Activated CD4-positive, alpha-beta T cell treated with anti-CD3 and anti-CD28 coated beads for 24 hours (primary cell): ENCODE measurements around the gene GTF3C5.
"Not testable (repeated sequence)": the region's sequence is repeated elsewhere in the genome, so short reads cannot be mapped to it uniquely, and the experiment has no call there.

ENCODE experiments used
- DNase-seq, 2 donors: peaks; one replicate each; pipeline ENCODE4 v3.0.0-alpha.2; 2020; ENCODE audit warnings: low read depth in 2 of 2

The GTF3C5 gene, protein sequence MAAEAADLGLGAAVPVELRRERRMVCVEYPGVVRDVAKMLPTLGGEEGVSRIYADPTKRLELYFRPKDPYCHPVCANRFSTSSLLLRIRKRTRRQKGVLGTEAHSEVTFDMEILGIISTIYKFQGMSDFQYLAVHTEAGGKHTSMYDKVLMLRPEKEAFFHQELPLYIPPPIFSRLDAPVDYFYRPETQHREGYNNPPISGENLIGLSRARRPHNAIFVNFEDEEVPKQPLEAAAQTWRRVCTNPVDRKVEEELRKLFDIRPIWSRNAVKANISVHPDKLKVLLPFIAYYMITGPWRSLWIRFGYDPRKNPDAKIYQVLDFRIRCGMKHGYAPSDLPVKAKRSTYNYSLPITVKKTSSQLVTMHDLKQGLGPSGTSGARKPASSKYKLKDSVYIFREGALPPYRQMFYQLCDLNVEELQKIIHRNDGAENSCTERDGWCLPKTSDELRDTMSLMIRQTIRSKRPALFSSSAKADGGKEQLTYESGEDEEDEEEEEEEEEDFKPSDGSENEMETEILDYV

DNA sequence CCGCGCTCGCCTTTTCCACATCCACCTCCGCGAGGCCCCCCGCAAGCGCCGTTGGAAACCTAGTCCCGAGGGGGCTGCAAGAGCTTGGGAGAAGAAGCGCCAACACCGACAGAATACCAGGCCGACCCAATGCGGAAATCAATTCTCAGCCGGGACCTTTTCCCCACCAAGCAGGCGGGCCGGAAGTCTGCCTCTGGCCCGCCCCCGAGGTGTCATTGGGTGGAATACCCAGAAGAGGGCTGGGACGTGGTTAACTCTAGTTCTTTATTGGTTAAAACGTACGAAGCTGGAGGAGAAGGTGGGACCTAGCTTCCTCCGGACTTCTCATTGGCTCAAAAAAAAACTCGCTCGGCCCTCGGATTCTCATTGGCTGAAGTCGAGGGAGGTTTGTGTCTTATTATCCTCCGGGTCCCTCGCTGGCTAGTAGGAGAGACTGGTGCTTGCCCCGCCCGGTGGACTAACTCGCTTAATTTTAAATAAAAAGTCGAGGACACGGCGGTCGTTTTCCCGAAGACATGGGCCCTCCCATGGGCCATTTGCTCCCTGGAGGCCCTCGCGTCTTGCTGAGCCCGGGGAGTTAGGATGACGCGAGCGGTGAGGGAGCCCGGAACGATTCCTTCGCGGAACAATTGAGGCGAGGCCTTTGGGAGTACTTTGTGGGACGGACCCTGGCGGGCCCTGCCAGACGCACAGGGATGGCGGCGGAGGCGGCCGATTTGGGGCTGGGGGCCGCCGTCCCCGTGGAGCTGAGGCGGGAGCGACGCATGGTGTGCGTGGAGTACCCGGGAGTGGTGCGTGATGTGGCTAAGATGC is at the start of gene GTF3C5:
GTF3C5 (plus strand) TSS at position 681 of the 813 bp plus-strand sequence; CDS start at position 696, 15 bp downstream.
- peak; percentile 79 for DNase-seq

DNA sequence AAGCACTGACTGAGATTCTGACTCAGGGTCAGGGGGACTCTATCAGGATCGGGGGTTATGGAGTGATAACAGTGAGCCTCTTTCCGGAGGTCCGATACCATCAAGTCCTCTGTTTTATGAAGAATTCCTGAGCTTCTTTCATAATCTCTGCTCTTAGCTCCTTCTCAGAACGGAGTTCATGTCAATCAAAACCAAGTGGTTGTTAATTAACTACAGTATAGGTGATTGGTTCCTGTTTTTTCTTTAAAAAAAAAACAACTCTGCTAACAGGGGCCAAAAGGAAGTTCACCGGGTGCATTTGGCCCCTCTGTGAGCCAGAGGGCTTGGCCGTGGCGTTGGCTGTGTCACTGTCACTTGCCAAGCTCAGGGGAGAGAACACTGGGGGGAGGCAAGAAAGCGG is 48.3 kb upstream of the GTF3C5 start:
- DNase-seq: no peak

DNA sequence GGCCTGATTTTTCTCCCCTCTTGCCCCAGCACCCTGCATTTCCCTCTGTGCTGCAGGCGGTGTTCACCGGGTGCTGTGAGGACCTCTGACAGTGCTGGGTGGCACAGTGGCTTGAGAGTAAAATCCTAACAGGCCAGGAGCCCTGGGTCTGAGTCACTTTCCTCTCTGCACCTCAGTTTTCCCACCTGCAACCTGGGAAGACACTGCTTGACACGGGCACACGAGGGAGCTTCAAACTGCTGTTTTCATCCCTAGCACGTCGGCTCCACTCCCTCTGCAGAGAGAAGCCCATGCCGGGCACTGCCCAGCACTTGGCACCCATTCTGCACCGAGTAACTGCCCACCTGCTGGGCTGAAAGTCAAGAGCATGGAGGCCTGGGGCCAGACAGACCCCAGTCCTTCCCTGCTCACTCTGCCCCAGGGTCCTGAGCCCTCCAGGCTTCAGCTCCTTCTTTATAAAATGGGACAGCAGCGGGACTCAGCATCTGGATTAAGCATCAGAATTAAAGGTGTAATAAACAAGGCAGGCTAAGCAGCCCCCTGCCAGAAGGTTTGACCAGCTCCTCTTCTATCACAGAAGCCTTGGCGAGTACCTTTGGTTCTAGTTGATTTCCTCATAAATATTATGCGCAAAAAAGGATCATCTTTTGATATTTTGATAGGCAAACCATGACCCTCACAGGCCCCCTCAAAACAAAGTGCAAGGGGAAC is 47.2 kb upstream of the GTF3C5 start:
- DNase-seq: no peak

DNA sequence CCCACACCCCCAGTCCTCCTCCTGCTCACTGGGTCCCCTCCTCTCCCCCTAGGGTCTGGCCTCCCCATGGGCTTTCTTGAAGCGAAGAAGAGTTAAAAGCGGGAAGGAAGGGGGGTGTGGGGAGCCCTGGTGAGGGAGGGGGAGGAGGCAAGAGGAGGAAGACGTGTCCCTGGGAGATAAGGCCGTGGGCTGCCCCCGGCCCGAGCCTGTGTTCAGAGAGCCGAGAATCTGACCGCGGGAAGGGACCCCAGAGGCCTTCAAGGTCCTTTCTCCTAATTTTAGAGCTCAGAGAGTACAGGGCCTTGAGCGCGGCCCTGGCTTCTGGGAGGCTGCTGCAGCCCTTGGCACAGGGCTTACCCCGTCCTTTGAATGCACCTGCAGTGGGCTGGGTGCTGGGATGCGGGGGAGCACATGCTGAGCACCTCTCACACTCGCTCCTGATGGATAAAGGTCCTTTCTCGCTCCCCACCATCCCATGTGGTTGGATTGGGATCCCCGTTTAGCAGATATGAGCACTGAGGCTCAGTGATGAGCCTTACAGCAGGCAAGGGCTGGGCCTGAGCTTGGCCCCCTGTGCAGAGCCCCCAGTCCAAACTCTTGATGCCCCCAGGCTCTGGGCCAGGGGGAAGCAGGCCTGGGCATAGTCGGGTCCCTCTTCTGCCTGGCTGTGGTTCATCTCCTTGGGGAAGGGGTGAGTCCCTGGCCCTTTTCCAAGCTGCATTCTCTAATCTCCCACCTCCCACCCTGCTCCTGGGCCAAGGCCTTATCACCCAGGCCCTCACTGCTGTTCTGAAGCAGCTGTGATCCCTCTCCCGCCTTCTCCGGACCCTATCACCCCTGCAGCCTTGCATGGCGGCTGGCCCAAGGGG is 46.4 kb upstream of the GTF3C5 start:
- DNase-seq: no peak

DNA sequence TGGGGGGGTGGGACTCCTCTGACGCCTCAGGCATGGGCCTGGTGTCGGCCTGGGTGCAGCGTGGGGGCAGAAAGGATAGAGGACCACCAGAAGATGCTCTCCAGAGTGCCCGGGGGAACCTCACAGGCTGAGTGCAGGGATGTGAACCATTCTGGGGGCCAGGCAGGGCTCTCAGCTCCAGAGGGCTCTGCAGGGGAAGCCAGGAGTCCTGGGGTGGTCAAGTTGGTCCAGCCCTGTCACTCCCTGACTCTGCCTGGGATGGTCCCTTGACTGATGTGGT is 45.8 kb upstream of the GTF3C5 start:
- no peak for DNase-seq

DNA sequence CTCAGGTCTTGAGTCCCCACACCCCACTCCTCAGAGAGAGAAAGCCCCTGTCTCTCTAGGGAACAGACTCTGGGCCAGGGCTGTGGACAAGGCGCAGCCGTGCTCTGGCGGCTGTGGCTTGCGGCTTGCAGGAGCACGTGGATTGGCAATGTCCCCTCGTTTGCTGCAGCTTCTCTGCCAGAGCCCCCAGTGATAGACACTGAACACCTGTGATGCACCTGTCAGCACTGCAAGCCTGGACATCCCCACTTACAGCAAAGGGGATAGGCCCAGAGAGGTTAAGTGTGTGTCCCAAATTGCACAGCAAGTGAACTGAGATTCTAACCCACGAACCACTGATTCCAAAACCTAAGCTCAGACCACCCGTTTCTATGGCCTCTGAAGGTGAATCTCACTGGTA is 45.3 kb upstream of the GTF3C5 start:
- no peak for DNase-seq

DNA sequence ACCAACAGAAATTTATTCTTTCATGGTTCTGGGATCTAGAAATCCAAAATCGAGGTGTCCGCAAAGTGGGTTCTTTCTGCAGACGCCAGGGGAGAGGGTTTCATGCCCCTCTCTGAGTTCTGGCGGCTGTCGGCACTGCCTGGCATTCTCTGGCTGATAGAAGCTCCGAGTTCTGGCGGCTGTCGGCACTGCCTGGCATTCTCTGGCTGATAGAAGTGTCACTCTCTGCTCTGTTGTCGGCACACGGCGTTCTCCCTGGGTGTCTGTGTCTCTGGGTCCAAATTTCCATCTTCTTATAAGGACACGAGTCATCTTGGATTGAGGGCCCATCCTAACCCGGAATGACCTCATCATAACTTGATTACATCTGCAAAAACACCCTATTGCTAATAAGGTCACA is 44.7 kb upstream of the GTF3C5 start:
- DNase-seq: no peak

DNA sequence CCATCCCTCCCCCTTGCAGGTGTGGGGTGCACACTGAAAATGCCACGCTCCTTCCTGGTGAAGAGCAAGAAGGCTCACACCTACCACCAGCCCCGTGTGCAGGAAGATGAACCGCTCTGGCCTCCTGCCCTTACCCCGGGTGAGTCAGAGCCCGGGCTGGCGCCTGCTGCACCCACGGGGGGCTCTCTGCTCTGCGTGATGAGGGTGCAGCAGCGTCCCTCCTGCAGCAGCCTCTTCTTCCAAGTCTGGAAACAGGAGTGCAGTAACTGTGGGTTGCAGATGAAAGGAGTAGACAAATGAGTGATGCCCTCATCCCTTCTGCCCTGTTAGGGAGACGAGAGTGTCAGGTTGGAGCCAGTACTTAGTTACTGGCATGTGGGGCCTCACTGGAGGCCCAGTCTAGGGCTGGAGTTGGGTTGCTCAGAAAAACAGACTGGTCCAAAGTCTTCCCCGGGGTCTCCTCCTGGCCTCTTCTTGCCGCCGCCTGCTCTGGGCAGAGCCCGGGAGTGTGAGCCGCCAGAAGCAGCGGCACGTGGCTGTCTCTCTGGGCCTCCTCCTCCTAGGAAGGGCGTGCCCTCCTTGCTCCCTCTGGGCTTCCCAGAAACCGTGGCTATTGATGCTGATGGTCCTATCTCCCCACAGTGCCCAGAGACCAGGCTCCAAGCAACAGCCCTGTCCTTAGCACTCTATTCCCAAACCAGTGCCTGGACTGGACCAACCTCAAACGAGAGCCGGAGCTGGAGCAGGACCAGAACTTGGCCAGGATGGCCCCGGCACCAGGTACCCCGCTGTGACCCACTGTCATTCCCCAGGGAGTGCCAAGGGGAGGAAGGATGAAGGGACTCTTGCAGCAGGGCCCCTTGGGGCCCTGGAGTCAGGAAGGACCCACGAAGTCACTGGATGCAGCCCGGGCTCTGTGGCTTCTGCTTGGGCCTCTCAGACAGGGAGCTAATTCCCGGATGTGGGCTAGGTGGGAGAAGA is 43.9 kb upstream of the GTF3C5 start:
- no peak for DNase-seq

DNA sequence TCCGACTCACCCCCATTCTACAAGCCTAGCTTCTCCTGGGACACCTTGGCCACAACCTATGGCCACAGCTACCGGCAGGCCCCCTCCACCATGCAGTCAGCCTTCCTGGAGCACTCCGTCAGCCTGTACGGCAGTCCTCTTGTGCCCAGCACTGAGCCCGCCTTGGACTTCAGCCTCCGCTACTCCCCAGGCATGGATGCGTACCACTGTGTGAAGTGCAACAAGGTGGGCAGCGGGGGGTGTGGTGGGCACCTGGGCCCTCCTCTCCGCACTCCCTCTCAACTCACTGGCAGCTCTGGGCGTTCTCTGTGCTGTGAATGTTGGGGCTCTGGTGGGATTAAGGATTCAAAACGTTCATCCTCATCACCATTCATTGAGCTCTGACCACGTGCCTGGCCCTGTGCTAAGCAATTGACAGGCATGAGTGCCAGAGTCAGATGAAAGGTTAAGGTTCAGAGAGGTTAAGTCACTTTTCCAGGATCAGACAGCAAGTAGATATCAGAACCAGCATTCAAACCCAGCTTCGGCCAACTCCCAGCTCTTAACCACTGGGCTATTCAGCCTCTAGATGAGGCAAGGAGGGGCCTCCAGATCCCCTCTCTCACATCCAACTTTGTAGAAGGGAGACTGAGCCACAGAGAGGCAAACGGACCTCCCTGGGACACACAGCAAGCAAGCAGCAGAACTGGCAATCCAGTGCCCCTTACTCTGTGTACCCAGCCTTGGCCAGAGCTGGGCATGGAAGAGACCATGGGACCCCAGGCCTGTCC is 42.4 kb upstream of the GTF3C5 start:
- DNase-seq: no peak

DNA sequence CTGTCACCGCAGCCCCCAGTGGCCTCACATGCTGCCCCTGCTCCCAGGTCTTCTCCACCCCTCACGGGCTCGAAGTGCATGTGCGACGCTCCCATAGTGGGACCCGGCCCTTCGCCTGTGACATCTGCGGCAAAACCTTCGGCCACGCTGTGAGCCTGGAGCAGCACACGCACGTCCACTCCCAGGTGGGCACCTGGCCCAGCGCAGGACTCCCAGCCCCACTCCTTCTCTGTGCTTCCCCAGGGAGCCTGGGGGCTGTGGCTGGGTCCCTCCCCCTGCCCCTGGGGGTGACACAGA is 41.8 kb upstream of the GTF3C5 start:
- DNase-seq: no peak

DNA sequence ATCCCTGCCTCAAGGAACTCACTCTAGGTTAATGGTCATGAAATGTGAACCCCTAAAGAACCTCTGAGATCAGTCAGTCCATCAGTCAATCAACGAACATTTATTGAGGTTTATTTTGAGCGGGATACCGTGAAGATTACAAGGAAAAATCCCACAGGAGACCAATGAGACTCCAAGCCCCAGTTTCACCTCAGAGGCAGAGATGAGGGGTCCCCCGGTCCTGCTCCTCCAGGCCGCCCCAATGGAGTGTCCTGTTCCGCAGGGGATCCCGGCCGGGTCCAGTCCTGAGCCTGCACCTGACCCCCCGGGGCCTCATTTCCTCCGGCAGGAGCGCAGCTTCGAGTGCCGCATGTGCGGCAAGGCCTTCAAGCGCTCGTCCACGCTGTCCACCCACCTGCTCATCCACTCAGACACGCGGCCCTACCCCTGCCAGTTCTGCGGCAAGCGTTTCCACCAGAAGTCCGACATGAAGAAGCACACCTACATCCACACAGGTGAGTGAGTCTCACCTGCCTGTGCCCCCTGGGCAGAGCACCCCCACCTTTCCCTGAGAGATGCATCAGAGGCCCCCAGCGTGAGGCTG is 41.3 kb upstream of the GTF3C5 start:
- DNase-seq: no peak

DNA sequence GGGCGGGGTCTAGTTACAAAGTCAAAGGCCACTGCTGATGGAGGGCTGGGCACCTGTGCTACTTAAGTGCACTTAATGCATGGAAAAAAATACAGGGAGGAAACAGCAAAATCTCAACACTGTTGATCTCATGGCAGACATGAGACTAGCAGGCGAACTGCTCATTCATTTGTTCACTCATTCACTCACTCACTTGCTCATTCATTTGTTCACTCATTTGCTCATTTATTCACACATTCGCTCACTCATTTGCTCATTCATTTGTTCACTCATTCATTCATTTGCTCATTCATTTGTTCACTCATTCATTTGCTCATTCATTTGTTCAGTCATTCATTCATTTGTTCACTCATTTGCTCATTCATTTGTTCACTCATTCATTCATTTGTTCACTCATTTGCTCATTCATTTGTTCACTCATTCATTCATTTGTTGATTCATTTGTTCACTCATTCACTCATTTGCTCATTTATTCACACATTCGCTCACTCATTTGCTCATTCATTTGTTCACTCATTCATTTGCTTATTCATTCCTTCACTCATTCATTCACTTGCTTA is 40.7 kb upstream of the GTF3C5 start:
- DNase-seq: not testable (repeated sequence)

DNA sequence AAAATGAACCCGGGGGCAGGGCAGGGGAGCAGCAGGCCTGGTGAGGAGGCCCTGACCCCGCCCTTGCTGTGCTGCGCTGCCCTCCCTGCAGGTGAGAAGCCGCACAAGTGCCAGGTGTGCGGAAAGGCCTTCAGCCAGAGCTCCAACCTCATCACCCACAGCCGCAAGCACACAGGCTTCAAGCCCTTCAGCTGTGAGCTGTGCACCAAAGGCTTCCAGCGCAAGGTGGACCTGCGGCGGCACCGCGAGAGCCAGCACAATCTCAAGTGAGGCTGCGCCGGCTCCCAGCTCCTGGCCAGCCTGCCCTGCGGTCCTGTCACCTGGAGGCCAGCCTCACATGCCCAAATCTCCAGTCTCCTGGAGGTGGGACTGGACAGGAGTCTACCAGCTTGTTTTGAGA is 40.0 kb upstream of the GTF3C5 start:
- DNase-seq: no peak

DNA sequence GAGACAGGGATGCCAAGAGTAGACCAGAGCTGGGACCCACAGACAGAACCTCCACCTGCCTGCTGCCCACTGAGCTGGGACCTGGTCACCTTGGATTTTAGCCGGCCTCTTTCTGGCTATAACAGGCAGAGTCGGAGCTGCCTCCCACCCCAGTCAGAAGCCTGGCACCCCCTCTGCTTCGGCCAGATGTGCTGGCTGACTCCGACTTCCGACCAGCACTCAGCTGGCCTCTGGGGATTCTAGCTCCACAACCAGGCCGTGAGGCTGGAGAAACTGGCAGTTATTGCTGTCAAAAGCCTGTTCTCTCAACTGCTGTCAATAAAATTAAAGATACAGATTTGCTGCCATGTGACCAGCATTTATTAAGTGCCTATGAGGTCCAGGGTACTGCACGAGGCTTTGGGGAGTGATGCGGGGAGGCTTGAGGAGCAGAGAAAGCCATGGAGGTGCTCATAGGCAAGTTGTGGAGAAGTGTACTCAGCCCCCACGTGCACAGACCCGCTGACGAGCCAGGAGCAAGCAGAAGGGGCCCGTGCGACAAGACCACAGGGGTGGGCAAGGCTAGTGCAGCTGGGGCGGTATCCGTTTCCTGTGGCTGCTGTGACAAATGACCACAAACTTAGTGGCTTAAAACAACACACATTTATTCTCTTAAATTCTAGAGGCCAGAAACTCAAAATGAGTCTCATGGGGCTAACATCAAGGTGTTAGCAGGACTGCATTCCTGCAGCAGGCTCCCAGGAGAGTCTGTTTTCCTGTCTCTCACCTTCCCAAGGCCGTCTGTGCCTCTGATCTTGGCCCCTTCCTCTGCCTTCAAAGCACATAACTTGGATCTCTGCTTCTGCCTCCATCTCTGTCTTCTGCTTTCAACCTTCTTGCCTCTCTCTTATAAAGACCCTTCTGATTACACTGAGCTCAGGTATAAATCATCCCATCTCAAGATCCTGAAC is 39.2 kb upstream of the GTF3C5 start:
- no peak for DNase-seq

DNA sequence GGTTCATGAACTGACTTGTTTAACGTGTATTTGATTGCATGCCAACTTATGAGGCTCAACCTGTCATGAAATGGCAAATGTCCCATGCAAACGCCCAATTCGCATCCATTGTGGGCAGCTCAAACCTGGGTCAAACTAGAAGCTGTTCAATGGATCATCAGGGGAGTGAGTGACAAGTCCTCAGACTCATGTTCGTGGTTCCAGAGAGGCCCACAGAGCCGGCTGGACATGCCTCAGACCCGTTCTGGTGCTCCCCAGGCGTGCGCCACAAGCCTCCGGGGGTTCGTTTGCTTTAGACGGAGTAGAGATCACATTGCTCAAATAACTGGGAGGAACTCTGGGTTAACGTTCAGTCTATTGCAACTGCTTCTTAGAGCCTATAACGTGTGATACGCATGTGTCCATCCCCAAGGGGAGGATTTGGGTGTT is 37.3 kb upstream of the GTF3C5 start:
- no peak for DNase-seq

DNA sequence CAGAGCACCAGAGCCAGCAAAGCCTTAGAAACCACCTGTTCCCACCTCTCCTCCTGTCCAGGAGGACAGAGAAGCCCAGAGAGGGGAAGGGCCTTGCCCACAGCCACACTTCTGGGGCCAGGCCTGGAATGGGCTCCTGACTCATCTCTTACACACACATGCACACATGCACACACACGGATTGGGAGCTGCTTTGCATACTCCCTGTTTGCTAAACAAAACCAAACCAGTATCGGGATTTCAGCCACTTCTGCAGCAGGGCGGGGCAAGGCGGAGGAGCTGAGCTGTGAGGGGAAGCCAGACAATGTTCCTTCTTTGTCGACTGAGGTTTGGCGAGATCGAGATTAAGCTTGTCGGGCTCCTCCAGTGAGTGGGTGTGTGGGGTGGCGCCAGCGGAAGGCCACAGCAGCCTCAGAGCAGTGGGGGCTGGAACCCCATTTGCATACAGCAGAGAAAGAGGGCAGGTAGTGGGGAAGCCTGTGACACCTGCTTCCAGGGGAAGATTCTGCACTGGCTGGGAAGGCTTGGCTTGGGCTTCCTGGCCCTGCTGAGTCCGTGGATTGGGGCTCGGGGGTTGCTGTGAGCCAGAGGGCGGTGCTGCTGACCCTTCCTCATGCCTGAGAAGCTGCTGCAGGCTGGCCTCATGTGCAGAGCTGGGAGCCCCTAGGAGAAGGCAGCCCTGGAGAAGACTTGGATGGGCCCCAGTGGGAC is 36.2 kb upstream of the GTF3C5 start:
- no peak for DNase-seq

DNA sequence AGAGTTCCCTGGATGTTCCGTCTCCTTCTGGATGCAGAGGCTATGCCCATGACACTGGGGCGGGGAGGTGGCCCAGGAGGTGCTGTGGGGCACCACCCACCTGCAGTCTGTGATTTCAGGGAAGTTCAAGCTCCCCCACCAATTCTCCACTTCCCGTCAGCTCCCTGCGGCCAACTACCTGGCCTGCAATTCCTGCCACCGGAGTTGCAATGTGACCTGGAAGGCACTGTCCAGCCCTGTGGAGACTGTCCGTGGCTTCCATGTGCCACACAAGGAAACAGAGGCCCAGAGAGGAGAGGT is 35.7 kb upstream of the GTF3C5 start:
- no peak for DNase-seq
